Pulmonary artery endothelial cell (primary cell): ENCODE results near the gene BCL6. TPM values are rescaled to one million over a fixed set of nuclear protein-coding genes. Genes with fewer than 3 reads are reported as not detected.

Experiments used
- DNase-seq: peaks from one replicate; pipeline ENCODE4 v3.0.0-alpha.2; 2011; ENCODE audit warnings: low read depth, low spot score
- total RNA-seq: library from RNA; depleted of rRNA; stranded (reverse); fragments of >200 nt; gene quantifications from 2 replicates; pipeline ENCODE4 v1.2.3, GENCODE V29; 2014

BCL6 gene
- total RNA-seq, 1 donor from 2014 or later: 5.1 TPM

- DNase-seq: no peak
These were observed 6.1 kb downstream of the BCL6 start for GRCh38 chr3:187739094-187739560.

DNA sequence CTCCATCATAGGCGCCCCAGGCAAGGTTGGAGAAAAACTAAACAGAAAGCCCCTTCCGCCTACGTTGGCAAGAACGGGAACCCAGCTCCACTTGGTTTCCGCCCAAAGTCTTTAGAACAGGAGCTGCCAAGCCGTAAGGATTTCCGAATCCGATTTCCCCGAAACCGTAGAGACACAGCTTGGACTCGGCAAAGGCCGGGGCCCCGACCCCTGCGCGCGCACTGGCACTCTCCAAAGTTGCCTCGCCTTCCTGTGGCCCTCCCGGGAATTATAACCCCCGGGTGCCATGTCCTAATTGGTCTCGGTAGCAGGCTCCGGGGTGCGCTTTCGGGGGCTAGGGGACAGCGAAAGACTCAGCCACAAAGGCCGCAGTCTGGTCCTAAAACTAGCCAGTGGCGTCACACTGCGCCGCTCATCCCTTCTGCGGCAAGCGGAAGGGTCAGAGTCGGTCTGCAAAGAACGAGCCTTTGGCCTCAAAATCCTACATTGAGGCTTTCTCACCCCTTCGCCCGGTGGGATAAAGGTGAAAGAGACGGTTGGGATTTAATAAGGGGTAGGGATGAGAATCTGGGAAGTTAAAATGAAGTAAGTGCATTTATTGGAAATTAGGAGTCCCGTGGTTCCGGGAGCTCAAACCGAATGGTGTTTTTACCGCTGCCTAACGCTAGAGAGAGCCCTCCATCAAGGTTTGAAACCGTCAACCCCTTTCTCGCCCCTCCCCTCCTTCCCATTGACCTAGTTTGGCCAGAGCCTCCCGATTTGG lies 6.8 kb downstream of the BCL6 start:
- DNase-seq: peak; percentile 71

- no peak for DNase-seq
These were observed 7.3 kb downstream of the BCL6 start for GRCh38 chr3:187738071-187738330.

DNA sequence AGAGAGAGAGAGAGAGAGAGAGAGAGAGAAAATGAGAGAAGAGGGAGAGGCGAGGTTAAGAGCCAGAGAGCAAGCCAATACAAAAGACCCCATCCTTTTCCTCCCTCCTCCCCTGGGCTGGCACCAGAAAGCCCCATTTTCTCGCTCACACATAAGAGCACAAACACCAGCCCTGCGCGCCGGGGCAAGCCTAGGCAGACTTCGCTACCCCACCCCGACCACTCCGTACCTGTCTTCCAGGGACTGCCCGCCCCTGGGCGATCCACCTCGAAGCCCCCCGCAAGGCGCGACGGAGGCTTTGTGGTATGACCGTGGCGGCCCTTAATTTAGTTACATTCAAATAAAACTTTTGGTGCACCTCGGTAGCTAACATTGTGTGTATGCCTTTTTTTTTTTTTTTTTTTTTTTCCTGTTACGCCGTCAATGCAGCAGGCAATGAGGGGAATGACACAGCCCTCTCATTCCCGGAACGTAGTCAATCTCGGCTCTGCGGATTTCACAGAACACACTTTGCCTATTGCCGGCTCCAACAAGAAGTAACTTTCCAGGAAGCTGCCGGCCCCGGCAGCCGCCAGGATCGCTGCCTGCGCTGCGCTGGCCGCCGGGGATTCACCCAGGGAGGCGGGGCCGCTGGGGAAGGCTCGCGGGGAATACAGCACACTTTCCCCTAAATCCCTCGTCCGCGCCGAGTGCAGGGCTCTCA lies 7.7 kb downstream of the BCL6 start:
- no peak for DNase-seq

DNA sequence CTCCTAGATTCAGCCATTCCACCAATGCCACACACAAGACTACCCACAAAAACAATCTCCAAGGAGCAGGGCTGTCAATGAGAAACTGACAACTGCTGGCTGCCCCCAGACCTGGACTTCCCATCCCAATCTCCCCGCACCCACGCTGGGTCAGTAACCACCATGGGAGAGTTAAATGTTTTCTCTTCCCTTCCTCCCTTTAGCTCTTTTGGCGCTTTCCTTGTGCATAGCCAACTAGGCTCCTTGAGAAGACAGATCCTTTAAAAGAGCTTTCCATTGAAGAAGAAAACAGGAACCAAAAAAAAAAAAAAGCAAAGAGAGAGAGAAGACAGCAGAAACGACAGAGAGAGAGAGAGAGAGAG lies 8.3 kb downstream of the BCL6 start:
- DNase-seq: no peak

GRCh38 chr3:187736418-187736871 lies 8.8 kb downstream of the BCL6 start:
- DNase-seq: no peak

- no peak for DNase-seq
These were observed 9.4 kb downstream of the BCL6 start for GRCh38 chr3:187735837-187736236.

- no peak for DNase-seq
These were observed 9.9 kb downstream of the BCL6 start for GRCh38 chr3:187735383-187735782.

DNA sequence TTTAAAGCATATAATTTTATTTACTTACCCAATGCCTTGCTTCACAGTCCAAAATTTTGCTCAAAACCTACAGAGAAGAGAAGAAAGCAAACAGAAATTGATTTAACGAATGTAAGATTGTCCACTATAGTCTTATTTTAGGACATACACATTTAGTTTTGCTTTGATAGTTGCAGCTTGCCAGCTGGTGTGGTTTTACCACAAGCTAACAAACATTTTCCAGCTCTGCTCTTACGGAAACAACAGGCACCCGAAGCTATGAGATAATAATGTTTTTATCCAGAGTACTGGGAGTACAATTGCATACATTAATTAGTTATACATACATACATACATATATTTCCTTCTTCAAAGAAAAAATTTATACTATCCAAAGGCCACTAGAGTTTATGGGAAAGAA lies 10.4 kb downstream of the BCL6 start:
- DNase-seq: no peak

DNA sequence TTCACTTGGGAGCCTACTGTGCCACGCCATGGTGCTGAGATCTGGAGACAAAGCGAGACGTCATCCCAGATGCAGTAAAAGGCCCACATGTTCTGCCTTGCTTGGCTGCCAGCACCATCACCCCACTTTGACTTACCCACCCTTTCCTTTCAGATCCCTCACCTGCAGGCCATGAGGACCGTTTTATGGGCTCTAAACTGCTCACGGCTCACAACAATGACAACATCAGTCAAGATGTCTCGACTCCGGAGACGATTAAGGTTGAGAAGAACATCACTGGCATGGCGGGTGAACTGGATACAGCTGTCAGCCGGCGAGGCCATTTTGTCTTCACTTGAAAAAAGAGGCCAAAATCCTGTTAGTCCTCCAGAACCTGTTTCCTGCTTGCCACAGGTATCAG lies 11.9 kb downstream of the BCL6 start:
- no peak for DNase-seq

DNA sequence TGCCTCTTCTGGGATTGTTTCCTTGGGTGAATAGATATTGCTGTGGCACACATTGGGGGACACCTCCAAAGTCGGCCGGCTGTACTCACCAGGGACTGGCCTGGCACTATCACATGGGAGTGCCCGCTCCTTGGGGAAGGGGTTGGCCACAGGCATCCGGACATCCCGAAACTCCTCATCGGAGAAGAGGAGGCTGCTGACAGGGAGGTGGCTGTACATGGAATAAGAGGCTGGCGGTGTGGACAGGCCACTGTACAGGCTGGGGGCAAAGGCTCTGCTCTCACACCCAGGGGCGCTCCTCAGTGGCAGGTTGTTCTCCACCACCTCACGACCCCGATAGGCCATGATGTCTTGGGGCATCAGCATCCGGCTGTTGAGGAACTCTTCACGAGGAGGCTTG lies 15.7 kb downstream of the BCL6 start:
- no peak for DNase-seq

- DNase-seq: no peak
These were observed 16.2 kb downstream of the BCL6 start for GRCh38 chr3:187728940-187729583.

DNA sequence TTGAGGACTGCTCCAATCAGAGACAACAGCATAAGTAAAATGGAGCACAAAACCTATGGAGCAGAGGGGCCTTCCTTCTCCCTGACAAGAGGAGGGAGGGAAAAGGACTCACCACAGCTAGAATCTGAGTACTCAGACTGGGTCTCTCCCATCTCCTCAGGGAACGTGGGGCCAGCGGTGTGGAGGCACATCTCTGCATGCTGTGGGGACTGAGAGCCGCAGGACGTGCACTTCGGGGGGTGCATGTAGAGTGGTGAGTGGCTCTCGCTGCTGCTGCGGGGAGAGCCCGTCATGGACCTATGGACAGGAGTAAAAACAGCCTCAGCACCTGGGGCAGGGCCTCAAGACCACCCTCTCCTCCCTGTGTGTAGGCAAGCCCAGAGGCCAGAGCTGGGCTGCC lies 17.0 kb downstream of the BCL6 start:
- no peak for DNase-seq

DNA sequence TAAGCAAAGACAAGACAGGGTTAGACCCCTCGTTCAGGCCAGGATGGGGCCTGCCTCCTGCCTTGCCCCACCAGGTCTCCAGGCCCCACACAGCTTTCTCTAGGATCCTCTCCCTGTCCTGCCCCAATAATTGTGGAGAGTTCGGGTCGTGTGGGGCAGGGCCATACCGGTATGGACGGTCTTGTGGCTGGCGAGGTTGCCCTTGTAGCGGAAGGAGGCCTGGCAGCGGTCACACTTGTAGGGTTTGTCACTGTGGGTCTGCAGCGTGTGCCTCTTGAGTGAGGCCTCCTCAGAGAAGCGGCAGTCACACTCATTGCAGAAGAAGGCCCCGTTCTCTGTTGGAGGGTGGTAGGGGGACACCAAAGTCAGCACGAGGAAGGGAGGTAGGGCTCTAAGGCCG lies 18.7 kb downstream of the BCL6 start:
- no peak for DNase-seq

GRCh38 chr3:187725653-187726370 lies 19.5 kb downstream of the BCL6 start:
- DNase-seq: no peak

GRCh38 chr3:187725224-187725623 lies 20.0 kb downstream of the BCL6 start:
- DNase-seq: no peak

GRCh38 chr3:187722206-187722612 lies 23.1 kb downstream of the BCL6 start:
- DNase-seq: no peak

- DNase-seq: no peak
These were observed 24.2 kb downstream of the BCL6 start for GRCh38 chr3:187721055-187721454.

DNA sequence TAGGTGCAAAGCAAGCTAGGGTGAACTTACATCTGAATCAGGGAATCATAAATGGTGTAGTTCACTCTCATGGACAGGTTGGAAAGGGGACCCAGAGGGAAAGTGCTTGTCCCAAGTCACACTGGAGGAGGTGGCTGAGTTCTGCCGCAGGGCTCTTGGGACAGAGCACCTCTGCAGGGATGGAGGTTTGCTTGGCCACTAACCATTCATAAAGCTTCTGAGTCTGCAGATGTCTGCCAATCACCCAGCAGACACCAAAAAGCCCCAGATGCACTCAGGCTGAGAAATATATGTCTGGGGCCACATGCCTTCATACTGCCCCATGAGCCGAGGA lies 25.0 kb downstream of the BCL6 start:
- no peak for DNase-seq

DNA sequence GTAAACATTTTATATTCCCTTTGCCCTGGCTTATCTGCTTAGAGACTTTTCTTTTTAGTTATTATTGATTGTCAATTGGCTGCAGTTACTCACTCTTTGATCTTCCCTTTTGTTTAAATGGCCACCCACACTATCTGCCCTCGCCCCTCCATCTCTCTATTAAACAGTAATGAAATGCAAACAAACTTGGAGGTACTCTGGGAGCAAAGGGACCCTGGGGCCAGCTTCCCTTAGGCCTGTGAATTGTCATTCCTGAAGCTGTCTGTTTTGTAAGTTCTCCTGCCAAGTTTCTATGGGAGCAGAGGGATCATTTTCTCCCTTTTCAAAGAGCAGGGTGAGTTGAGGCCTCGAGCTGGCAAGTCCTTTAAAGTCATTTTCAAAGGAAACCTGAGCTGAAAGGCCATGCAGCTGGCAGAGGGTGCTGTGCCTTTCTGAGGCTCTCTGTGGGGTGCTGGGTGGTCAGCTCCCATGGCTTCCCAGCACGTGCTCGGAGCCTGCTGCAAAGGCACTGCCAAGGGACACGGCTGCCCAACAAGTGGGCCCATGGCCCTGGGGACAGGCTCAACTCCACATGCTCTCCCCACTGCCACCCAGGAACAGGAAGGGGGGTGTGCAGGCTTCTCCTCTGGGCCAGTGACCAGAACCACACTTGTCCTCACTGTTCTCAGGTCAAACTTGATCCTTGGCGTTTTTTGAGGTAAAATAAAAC lies 25.5 kb downstream of the BCL6 start:
- no peak for DNase-seq

- no peak for DNase-seq
These were observed 26.5 kb downstream of the BCL6 start for GRCh38 chr3:187718802-187719201.

- DNase-seq: no peak
These were observed 27.7 kb downstream of the BCL6 start for GRCh38 chr3:187717572-187717971.
